Liver (tissue), 3 donors: Measurements from ENCODE around the gene KIFC1.

ENCODE experiments used
- CTCF ChIP-seq: fragments of 150-350 bp; IDR thresholded peaks from 2 replicates; pipeline ENCODE4 v1.5.1; 2017; ENCODE audit warnings: improper control_type of control experiment, low read depth, low read length; ENCODE audit not compliant: missing input control
- EGR1 ChIP-seq, 2 donors: IDR thresholded peaks; 2 replicates each; pipeline ENCODE4 v1.6.1; 2016 to 2018; ENCODE audit warnings: antibody characterized with exemption in 2 of 2, low read depth in 2 of 2
- FOXA2 ChIP-seq: IDR thresholded peaks from 2 replicates; pipeline ENCODE4 v1.6.1; 2016; ENCODE audit warnings: antibody characterized with exemption
- HNF4A ChIP-seq, 2 donors: conservative IDR thresholded peaks; 2 replicates each; pipeline ENCODE4 v1.6.1; 2016; ENCODE audit warnings: antibody characterized with exemption in 2 of 2, mild to moderate bottlenecking in 2 of 2
- JUND ChIP-seq, 2 donors: IDR thresholded peaks; 2 replicates each; pipeline ENCODE4 v1.6.1; 2016; ENCODE audit warnings: antibody characterized with exemption in 2 of 2
- MAX ChIP-seq: IDR thresholded peaks from 2 replicates; pipeline ENCODE4 v1.6.1; 2016; ENCODE audit warnings: antibody characterized with exemption
- RAD21 ChIP-seq, 2 donors: IDR thresholded peaks; 2 replicates each; pipeline ENCODE4 v1.6.1; 2016; ENCODE audit warnings: antibody characterized with exemption in 2 of 2, mild to moderate bottlenecking in 2 of 2
- REST ChIP-seq: IDR thresholded peaks from 2 replicates; pipeline ENCODE4 v1.6.1; 2016; ENCODE audit warnings: antibody characterized with exemption, mild to moderate bottlenecking
- RXRA ChIP-seq, 2 donors: IDR thresholded peaks; 2 replicates each; pipeline ENCODE4 v1.6.1; 2017 to 2018; ENCODE audit warnings: antibody characterized with exemption in 2 of 2, mild to moderate bottlenecking in 1 of 2
- SP1 ChIP-seq: IDR thresholded peaks from 2 replicates; pipeline ENCODE4 v1.6.1; 2018; ENCODE audit warnings: antibody characterized with exemption, mild to moderate bottlenecking
- TAF1 ChIP-seq: conservative IDR thresholded peaks from 2 replicates; pipeline ENCODE4 v1.6.1; 2016; ENCODE audit warnings: antibody characterized with exemption, mild to moderate bottlenecking
- YY1 ChIP-seq: IDR thresholded peaks from 2 replicates; pipeline ENCODE4 v1.6.1; 2016; ENCODE audit warnings: antibody characterized with exemption, mild to moderate bottlenecking
- TF ChIP-seq, protein P1 (sequence below): IDR thresholded peaks from 2 replicates; pipeline ENCODE4 v1.6.1; 2016; ENCODE audit warnings: antibody characterized with exemption
- TF ChIP-seq, protein P2 (sequence below): IDR thresholded peaks from 2 replicates; pipeline ENCODE4 v1.6.1; 2016; ENCODE audit warnings: antibody characterized with exemption
- donor health status: healthy.
- donor health status: healthy.

DNA sequence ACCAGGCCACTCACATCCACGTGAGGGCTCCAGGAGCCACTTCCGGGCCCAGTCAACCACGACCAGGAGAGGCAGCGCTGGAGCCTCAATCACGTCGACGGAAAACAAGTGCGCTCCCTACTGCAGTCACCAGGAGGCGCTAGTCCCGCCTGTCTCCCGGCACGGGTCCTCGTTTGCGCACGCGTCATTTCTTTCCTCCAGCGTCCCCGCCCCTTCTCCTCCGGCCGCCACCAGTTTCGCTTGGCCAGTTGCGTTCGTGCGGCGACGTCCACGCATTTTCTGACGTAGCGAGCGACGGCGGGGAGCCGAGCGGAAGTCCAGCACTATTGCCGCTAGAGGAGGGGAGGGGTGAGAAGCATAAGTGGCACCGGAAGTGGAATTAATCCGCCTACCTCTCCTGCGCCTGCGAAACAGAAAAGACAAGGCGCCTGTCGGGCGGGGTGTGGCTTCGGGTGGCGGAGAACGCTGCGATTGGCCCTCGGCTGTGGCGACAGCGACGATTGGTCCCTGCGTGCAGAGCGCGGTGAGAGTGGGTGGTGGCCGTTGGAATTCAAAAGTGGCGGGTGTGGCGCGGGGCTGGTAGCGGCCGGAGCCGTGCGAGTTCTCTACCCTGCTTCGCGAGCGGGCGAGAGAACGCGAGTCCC lies at the start of gene KIFC1:
- TF ChIP-seq CTCF (peak; percentile 98), YY1 (peak; percentile 91), REST (peak; percentile 78), RAD21 (IDR thresholded peaks at IDR 0.05) (peak; percentile 87 to 94), FOXA2 (no peak), RXRA (IDR thresholded peaks at IDR 0.05) (peak; percentile 62 to 71), TAF1 (no peak), SP1 (peak; percentile 94), JUND (IDR thresholded peaks at IDR 0.05) (peak; percentile 46 to 68), MAX (peak; percentile 95), HNF4A (conservative IDR thresholded peaks at IDR 0.05) (peak in 1 of 2 donors; percentile 39), EGR1 (IDR thresholded peaks at IDR 0.05; ENCODE audit: low read depth in 2 of 2) (peak; percentile 81 to 87)
- TF ChIP-seq, protein P1, sequence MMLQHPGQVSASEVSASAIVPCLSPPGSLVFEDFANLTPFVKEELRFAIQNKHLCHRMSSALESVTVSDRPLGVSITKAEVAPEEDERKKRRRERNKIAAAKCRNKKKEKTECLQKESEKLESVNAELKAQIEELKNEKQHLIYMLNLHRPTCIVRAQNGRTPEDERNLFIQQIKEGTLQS = peak; percentile 28
- TF ChIP-seq, protein P2, sequence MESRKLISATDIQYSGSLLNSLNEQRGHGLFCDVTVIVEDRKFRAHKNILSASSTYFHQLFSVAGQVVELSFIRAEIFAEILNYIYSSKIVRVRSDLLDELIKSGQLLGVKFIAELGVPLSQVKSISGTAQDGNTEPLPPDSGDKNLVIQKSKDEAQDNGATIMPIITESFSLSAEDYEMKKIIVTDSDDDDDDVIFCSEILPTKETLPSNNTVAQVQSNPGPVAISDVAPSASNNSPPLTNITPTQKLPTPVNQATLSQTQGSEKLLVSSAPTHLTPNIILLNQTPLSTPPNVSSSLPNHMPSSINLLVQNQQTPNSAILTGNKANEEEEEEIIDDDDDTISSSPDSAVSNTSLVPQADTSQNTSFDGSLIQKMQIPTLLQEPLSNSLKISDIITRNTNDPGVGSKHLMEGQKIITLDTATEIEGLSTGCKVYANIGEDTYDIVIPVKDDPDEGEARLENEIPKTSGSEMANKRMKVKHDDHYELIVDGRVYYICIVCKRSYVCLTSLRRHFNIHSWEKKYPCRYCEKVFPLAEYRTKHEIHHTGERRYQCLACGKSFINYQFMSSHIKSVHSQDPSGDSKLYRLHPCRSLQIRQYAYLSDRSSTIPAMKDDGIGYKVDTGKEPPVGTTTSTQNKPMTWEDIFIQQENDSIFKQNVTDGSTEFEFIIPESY = peak; percentile 70
